HT1080 (cell line): ENCODE results near the gene KIRREL3. TPM values are rescaled to one million over a fixed set of nuclear protein-coding genes. Genes with fewer than 3 reads are reported as not detected.

Experiments used
- DNase-seq: peaks from one replicate; pipeline ENCODE4 v3.0.0-alpha.2; 2015; ENCODE audit warnings: low read depth
- total RNA-seq: library from RNA; depleted of rRNA; stranded (reverse); fragments of >200 nt; shearing (Covaris generic); gene quantifications from 2 replicates; pipeline ENCODE4 v1.2.3, GENCODE V29; 2014

KIRREL3 gene
- total RNA-seq, 1 experiment from 2014 or later: 1.7 TPM

- no peak for DNase-seq
Measured at GRCh38 chr11:126477535-126478305, 522.9 kb downstream of the KIRREL3 start.

GRCh38 chr11:126476977-126477376 is 523.6 kb downstream of the KIRREL3 start:
- no peak for DNase-seq

GRCh38 chr11:126476266-126476924 is 524.2 kb downstream of the KIRREL3 start:
- no peak for DNase-seq

GRCh38 chr11:126475014-126475991 is 525.3 kb downstream of the KIRREL3 start:
- DNase-seq: no peak

GRCh38 chr11:126474220-126474619 is 526.4 kb downstream of the KIRREL3 start:
- DNase-seq: no peak

GRCh38 chr11:126473269-126473668 is 527.3 kb downstream of the KIRREL3 start:
- DNase-seq: no peak

- DNase-seq: no peak
Measured at GRCh38 chr11:126469311-126469710, 531.3 kb downstream of the KIRREL3 start.

- no peak for DNase-seq
Measured at GRCh38 chr11:126468102-126468521, 532.5 kb downstream of the KIRREL3 start.

GRCh38 chr11:126467471-126467870 is 533.1 kb downstream of the KIRREL3 start:
- no peak for DNase-seq

GRCh38 chr11:126467046-126467370 is 533.6 kb downstream of the KIRREL3 start:
- DNase-seq: no peak

- no peak for DNase-seq
Measured at GRCh38 chr11:126466236-126467045, 534.1 kb downstream of the KIRREL3 start.

GRCh38 chr11:126465573-126466188 is 534.9 kb downstream of the KIRREL3 start:
- DNase-seq: no peak

- no peak for DNase-seq
Measured at GRCh38 chr11:126464796-126465195, 535.8 kb downstream of the KIRREL3 start.

GRCh38 chr11:126462422-126462821 is 538.1 kb downstream of the KIRREL3 start:
- no peak for DNase-seq

GRCh38 chr11:126461996-126462395 is 538.6 kb downstream of the KIRREL3 start:
- no peak for DNase-seq

- no peak for DNase-seq
Measured at GRCh38 chr11:126461096-126461440, 539.5 kb downstream of the KIRREL3 start.

GRCh38 chr11:126460417-126461095 is 540.0 kb downstream of the KIRREL3 start:
- DNase-seq: no peak

- no peak for DNase-seq
Measured at GRCh38 chr11:126459691-126460281, 540.8 kb downstream of the KIRREL3 start.

GRCh38 chr11:126457817-126458216 is 542.8 kb downstream of the KIRREL3 start:
- DNase-seq: no peak
